T-helper 17 cell (primary cell): ENCODE results near the gene LRATD1. TPM values are rescaled to one million over a fixed set of nuclear protein-coding genes. Genes with fewer than 3 reads are reported as not detected.

Experiments
- ATAC-seq: fragments of 150-1000 bp; cut with Tn5 transposase; 2 replicates; pipeline ENCODE4 v1.10.0; 2021; ENCODE audit warnings: mild to moderate bottlenecking, moderate library complexity
- DNase-seq, 3 donors: peaks; one replicate each; pipeline versions ENCODE4 v3.0.0 to v3.0.0-alpha.2; 2020 to 2021
- H3K9me3 ChIP-seq: one replicate; pipeline ENCODE4 v1.7.0; 2013; ENCODE audit warnings: low read length, mild to moderate bottlenecking; ENCODE audit not compliant: control insufficient read depth, poor library complexity, severe bottlenecking
- H3K27ac Mint-ChIP-seq: one replicate; pipeline ENCODE4 v1.8.0; 2022; ENCODE audit warnings: mild to moderate bottlenecking, moderate library complexity, mixed read lengths
- H3K27me3 Mint-ChIP-seq: one replicate; pipeline ENCODE4 v1.8.0; 2022; ENCODE audit warnings: mixed read lengths
- H3K36me3 Mint-ChIP-seq: one replicate; pipeline ENCODE4 v1.8.0; 2022; ENCODE audit warnings: low read depth, mixed read lengths
- H3K4me1 Mint-ChIP-seq: one replicate; pipeline ENCODE4 v1.8.0; 2022; ENCODE audit warnings: mild to moderate bottlenecking, mixed read lengths
- H3K4me3 Mint-ChIP-seq: one replicate; pipeline ENCODE4 v1.8.0; 2022; ENCODE audit warnings: mild to moderate bottlenecking, moderate library complexity, mixed read lengths
- total RNA-seq, 4 donors: library from RNA in 2 of 4; stranded (reverse) in 2 of 4; gene quantifications; one replicate each; pipeline ENCODE4 v1.2.3 and lab custom pipeline; 2022 to 2026

LRATD1 gene
- total RNA-seq, 2 donors from 2014 or later, result not detected

- no peak for ATAC-seq
- Mint-ChIP-seq H3K4me1 (no peaks in the 10 kb centered on the region), H3K27ac (no peak overlapping the region), H3K4me3 (no peak overlapping the region), H3K27me3 (peaks cover 27% of the 10 kb centered on the region), H3K36me3 (no peaks in the 10 kb centered on the region)
- DNase-seq, result no peak
- H3K9me3 ChIP-seq, result no peaks in the 10 kb centered on the region
Observed at GRCh38 chr2:14638488-14638887, 6.0 kb downstream of the LRATD1 start.

- ATAC-seq, result no peak
- no peaks in the 10 kb centered on the region for H3K36me3 Mint-ChIP-seq
Observed at GRCh38 chr2:14641116-14641515, 8.6 kb downstream of the LRATD1 start.

DNA sequence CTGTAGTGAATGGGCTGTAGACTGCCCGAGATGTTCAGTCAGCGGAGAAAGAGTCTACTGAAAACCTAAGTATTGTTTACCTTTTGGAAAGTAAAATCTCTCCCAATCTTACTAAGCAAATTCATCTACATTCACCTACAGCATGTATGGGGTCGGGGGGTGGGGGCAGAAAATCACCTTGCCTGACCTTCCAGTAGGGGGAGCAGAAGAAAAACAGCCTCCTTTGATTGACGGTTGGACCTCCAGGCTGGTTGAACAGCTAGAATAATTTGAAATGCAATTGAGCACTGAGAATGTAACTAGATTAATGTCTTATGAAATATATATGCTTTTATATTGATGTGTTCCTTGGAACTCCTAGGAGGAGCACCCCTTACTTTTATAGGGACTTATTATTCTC, 10.0 kb downstream of the LRATD1 start:
- H3K9me3 ChIP-seq, result no peaks in the 10 kb centered on the region
- no peak overlapping the region for H3K27ac Mint-ChIP-seq
- no peak overlapping the region for H3K4me3 Mint-ChIP-seq
- H3K27me3 Mint-ChIP-seq, result no peaks in the 10 kb centered on the region
- no peaks in the 10 kb centered on the region for H3K36me3 Mint-ChIP-seq
- H3K4me1 Mint-ChIP-seq, result no peaks in the 10 kb centered on the region
- ATAC-seq, result no peak
- no peak for DNase-seq

More at GRCh38 chr2:14641116-14641515, 8.6 kb downstream of the LRATD1 start:
- Mint-ChIP-seq H3K27ac (no peak overlapping the region), H3K4me3 (no peak overlapping the region), H3K27me3 (peaks cover 13% of the 10 kb centered on the region), H3K4me1 (no peaks in the 10 kb centered on the region)
- H3K9me3 ChIP-seq, result no peaks in the 10 kb centered on the region
- DNase-seq, result no peak

DNA sequence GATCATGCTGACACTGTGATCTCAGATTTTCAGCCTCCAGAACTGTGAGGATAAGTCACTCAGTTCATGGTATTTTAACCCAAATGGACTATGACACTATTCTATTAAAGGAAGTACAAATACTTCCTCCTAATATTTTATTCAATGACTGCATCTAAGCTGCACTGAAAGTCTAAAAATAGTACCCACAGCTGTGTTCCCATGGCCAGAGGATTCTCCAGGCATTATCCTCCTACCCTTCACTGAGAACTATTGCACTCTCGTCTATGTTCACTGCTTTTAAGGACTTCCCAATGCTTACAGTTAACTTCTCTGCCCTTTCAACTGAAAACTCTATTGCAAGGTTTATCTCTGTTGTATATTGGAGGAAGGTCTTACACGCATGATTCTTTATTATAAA, 15.2 kb downstream of the LRATD1 start:
- H3K27ac Mint-ChIP-seq, result no peak overlapping the region
- DNase-seq (no peak), ATAC-seq (no peak)
- H3K9me3 ChIP-seq, result no peaks in the 10 kb centered on the region
- no peaks in the 10 kb centered on the region for H3K36me3 Mint-ChIP-seq
- no peaks in the 10 kb centered on the region for H3K27me3 Mint-ChIP-seq
- H3K4me3 Mint-ChIP-seq, result no peak overlapping the region
- H3K4me1 Mint-ChIP-seq, result no peaks in the 10 kb centered on the region

DNA sequence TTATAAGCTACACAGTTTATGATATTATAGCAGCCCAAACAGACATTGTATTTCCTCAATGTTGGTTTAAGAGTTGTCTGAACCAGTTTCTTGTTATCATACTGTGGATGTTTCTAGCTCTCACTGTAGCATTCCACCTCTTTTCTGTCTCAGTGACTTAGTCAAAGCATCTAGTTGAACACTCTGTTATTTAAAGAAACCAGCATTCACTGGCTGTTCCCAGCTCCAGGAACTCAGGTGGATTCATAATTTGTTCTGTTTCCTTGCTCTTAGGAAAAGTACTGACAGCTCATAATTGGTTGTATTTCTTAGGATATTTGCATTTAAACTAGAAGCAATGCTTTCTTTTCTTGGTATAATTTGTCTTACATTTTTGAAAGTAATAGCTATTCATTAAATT, 17.5 kb downstream of the LRATD1 start:
- H3K9me3 ChIP-seq, result no peaks in the 10 kb centered on the region
- H3K27me3 Mint-ChIP-seq, result no peaks in the 10 kb centered on the region
- no peak overlapping the region for H3K27ac Mint-ChIP-seq
- H3K4me3 Mint-ChIP-seq, result no peak overlapping the region
- H3K36me3 Mint-ChIP-seq, result no peaks in the 10 kb centered on the region
- H3K4me1 Mint-ChIP-seq, result no peaks in the 10 kb centered on the region
- no peak for ATAC-seq
- DNase-seq, result no peak

DNA sequence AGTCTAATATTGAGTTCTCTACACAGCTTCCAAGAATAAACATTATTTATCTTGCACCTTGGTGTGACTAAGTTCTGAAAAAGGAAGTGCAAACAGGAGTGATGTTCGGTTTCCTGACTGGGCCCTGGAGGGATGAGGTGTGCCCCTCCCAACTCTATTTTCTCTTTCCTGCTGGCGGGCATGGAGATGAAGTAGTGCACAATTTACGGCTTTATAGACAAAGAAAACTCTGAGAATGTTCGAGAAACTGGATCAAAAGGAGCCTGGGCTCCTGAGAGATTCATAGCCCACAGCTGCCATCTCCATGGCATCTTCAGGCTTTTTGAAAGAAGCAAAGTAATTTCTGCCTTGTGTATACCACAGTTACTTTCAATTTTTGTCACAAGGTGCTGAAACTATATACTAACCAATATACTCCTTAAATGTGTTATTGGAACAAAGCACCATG, 22.3 kb downstream of the LRATD1 start:
- no peak overlapping the region for H3K27ac Mint-ChIP-seq
- H3K27me3 Mint-ChIP-seq, result no peaks in the 10 kb centered on the region
- no peak overlapping the region for H3K4me3 Mint-ChIP-seq
- H3K9me3 ChIP-seq, result no peaks in the 10 kb centered on the region
- DNase-seq (no peak), ATAC-seq (no peak)
- no peaks in the 10 kb centered on the region for H3K4me1 Mint-ChIP-seq
- H3K36me3 Mint-ChIP-seq, result no peaks in the 10 kb centered on the region

- H3K27me3 Mint-ChIP-seq, result no peaks in the 10 kb centered on the region
- ATAC-seq, result no peak
- no peak overlapping the region for H3K4me3 Mint-ChIP-seq
- H3K36me3 Mint-ChIP-seq, result no peaks in the 10 kb centered on the region
- no peak for DNase-seq
- H3K4me1 Mint-ChIP-seq, result no peaks in the 10 kb centered on the region
- H3K9me3 ChIP-seq, result no peaks in the 10 kb centered on the region
- no peak overlapping the region for H3K27ac Mint-ChIP-seq
Observed at GRCh38 chr2:14656146-14656545, 23.6 kb downstream of the LRATD1 start.

DNA sequence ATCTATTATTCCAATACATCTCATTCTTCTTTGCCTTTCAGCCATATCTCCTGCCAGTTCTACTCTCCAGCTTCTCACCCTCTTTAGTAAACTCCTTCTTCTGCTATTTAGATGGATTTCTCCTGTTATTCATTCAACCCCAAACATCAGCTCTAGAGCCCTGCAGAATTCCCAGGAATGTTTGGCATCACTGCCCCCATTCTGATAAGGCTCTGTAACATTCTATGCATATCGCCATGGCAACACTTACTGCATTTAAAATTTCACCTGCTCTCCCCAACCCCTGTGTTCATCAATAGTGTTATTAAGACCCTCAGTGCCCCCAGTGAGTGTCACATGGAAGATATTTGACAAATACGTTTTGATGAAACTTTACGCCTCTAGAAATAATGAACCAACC, 28.6 kb downstream of the LRATD1 start:
- no peaks in the 10 kb centered on the region for H3K9me3 ChIP-seq
- H3K27me3 Mint-ChIP-seq, result no peaks in the 10 kb centered on the region
- no peak overlapping the region for H3K4me3 Mint-ChIP-seq
- no peak overlapping the region for H3K27ac Mint-ChIP-seq
- no peak for DNase-seq
- H3K4me1 Mint-ChIP-seq, result no peaks in the 10 kb centered on the region
- H3K36me3 Mint-ChIP-seq, result no peaks in the 10 kb centered on the region
- ATAC-seq, result no peak

DNA sequence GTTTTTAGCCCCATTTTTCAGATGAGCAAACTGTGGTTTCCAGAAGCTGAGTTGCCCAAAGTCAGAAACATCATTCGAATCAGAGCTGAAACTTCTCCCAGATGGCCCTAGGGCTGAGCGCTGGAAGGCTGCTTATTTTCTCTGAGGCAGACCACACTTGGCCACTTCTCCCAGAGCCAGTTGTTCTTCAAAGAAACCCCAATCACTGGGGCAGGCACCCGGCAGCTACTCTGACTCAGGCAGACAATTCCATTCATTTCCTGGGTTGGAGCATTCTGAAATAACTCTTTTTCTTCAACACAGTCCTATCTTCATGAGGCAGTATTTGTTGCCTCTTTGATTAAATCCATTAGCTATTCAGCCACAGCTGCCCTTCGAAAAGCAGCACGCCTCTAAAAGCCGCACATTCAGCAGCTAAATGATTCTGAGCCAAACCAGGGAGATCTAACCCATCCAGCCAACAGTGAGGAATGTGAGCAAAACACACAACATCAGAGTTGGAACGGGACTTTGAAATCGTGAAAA, 40.9 kb downstream of the LRATD1 start:
- Mint-ChIP-seq H3K27ac (no peak overlapping the region), H3K4me1 (no peaks in the 10 kb centered on the region), H3K4me3 (no peak overlapping the region), H3K36me3 (no peaks in the 10 kb centered on the region), H3K27me3 (no peaks in the 10 kb centered on the region)
- no peak for DNase-seq
- no peaks in the 10 kb centered on the region for H3K9me3 ChIP-seq
- no peak for ATAC-seq

GRCh38 chr2:14675489-14675888, 43.0 kb downstream of the LRATD1 start:
- Mint-ChIP-seq H3K27ac (no peak overlapping the region), H3K4me3 (no peak overlapping the region), H3K27me3 (no peaks in the 10 kb centered on the region), H3K4me1 (no peaks in the 10 kb centered on the region), H3K36me3 (no peaks in the 10 kb centered on the region)
- DNase-seq (no peak), ATAC-seq (no peak)
- H3K9me3 ChIP-seq, result no peaks in the 10 kb centered on the region

DNA sequence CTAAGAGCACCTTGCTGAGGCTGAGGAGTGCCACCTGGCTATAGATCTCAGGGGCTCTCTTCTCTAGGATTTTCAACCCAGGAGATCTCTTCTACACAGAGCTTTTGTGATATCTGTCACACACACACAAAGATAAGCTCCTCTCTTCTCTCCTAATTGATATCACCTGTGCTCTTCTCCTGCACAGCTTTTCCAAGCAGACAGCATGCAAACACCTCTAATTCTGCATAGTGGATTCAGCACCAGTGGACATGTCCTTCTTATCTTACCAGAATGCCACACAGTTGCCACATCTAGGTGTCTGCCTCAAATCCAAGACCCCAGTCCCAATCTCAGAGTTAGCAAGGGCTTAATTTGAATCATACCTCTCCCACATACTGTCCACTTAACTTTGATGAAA, 43.9 kb downstream of the LRATD1 start:
- ATAC-seq (no peak), DNase-seq (no peak)
- H3K9me3 ChIP-seq, result no peaks in the 10 kb centered on the region
- H3K27ac Mint-ChIP-seq, result no peak overlapping the region
- no peaks in the 10 kb centered on the region for H3K36me3 Mint-ChIP-seq
- H3K4me3 Mint-ChIP-seq, result no peak overlapping the region
- no peaks in the 10 kb centered on the region for H3K27me3 Mint-ChIP-seq
- H3K4me1 Mint-ChIP-seq, result no peaks in the 10 kb centered on the region

- Mint-ChIP-seq H3K36me3 (no peaks in the 10 kb centered on the region), H3K4me3 (no peak overlapping the region), H3K27me3 (no peaks in the 10 kb centered on the region), H3K4me1 (no peaks in the 10 kb centered on the region), H3K27ac (no peak overlapping the region)
- no peaks in the 10 kb centered on the region for H3K9me3 ChIP-seq
- ATAC-seq (no peak), DNase-seq (no peak)
Observed at GRCh38 chr2:14677039-14677438, 44.5 kb downstream of the LRATD1 start.

DNA sequence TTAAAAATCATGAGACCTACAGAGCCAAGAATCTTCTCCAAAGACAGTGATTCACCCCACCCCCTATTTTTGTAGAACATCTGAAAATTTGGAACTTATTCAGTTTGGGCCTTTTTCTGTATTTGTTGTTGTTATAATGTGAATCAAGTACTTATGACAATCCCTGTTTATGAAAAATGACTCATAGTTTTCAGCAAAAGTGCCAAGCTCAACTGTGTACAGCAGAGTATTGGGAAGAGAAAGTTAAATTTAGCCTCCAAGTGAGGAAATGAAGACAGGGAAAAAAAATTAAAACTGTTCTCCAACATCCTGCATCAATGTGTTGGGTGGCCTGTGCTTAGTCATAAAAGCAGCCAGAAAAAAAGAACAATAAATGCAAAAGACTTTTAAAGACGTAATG, 46.2 kb downstream of the LRATD1 start:
- H3K4me3 Mint-ChIP-seq, result no peak overlapping the region
- H3K27ac Mint-ChIP-seq, result no peak overlapping the region
- H3K36me3 Mint-ChIP-seq, result no peaks in the 10 kb centered on the region
- ATAC-seq (no peak), DNase-seq (no peak)
- H3K27me3 Mint-ChIP-seq, result no peaks in the 10 kb centered on the region
- no peaks in the 10 kb centered on the region for H3K9me3 ChIP-seq
- no peaks in the 10 kb centered on the region for H3K4me1 Mint-ChIP-seq

DNA sequence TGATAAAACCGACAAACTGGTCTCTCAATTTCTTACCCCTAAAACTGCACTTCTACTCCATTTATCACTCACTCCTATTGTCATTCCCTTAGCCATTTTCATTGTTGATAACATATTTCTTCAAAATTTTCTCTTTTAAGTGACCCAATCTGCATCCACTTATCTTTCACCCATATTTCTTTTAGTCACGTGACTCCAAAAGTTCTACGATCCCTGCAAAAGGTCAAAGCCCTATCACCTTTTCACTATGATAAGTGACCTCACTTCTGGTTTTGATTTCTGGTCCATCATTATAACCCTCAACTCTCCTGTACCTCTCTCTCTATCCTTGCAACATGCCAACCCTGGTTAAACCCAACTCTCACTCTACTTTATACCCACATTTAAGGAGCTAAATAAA, 49.1 kb downstream of the LRATD1 start:
- no peaks in the 10 kb centered on the region for H3K9me3 ChIP-seq
- ATAC-seq, result no peak
- Mint-ChIP-seq H3K27me3 (no peaks in the 10 kb centered on the region), H3K36me3 (no peaks in the 10 kb centered on the region), H3K4me3 (no peak overlapping the region), H3K27ac (no peak overlapping the region), H3K4me1 (no peaks in the 10 kb centered on the region)
- no peak for DNase-seq
